GM19324 (cell line): ENCODE data around the gene IFT122.
"Not testable (repeated sequence)": the region's sequence is repeated elsewhere in the genome, so short reads cannot be mapped to it uniquely, and the experiment has no call there.

Source experiments
- ATAC-seq: cut with Tn5 transposase; IDR thresholded peaks from one replicate; pipeline ENCODE4 v1.9.1; 2021; ENCODE audit warnings: mild to moderate bottlenecking, moderate library complexity; ENCODE audit not compliant: unreplicated experiment, low FRiP score

The IFT122 gene

GRCh38 chr3:129470861-129471260 lies 30.8 kb downstream of the IFT122 start:
- ATAC-seq, result no peak

GRCh38 chr3:129473067-129473768 lies 33.2 kb downstream of the IFT122 start:
- no peak for ATAC-seq

- no peak for ATAC-seq
Measured at GRCh38 chr3:129473769-129474152, 33.7 kb downstream of the IFT122 start.

DNA sequence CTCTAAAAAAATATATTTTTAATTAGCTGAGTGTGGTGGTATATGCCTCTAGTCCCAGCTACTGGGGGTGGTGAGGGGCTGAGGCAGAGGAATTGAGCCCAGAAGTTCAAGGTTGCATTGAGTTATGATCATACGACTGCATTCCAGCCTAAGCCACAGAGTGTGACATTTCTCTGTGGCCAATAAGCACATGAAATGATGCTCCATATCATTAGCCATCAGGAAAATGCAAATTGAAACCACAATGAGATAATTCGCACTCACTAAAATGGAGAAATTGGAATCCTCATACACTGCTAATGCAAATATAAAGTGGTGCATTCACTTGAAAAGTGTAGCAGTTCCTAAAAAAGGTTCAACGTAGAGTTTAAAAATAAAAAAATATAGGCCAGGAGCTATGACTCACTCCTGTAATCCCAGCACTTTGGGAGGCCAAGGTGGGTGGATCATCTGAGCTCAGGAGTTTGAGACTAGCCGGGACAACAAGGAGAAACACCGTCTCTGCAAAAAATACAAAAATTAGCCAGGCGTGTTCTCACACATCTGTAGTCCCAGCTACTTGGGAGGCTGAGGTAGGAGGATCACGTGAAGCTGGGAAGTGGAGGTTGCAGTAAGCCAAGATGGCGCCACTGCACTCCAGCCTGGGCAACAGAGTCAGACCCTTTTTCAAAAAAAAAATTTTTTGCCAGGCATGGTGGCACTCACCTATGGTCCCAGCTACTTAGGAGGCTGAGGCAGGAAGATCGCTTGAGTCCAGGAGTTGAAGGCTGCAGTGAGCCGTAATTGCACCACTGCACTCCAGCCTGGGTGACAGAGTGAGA lies 35.2 kb downstream of the IFT122 start:
- ATAC-seq, result no peak

DNA sequence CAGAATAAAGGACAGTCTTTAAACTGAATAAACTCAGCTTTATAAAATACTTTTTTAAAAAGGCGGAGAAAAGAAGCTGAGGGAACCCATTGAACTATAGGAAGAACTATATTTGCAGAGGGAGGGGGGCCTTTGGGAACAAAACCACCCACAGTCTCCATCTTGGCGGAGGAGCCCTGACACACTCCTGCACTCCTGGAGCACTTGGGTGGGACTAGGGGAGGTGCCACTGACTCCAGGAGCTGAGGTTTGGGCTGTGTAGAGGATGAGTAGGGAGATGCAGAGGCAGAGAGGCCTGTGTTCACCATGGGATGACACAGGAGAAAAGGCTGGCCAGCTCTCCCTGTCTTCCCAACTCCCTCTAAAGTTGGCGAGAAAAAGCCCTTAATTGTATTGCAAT lies 35.8 kb downstream of the IFT122 start:
- ATAC-seq, result no peak

GRCh38 chr3:129476586-129476985 lies 36.6 kb downstream of the IFT122 start:
- ATAC-seq, result no peak

DNA sequence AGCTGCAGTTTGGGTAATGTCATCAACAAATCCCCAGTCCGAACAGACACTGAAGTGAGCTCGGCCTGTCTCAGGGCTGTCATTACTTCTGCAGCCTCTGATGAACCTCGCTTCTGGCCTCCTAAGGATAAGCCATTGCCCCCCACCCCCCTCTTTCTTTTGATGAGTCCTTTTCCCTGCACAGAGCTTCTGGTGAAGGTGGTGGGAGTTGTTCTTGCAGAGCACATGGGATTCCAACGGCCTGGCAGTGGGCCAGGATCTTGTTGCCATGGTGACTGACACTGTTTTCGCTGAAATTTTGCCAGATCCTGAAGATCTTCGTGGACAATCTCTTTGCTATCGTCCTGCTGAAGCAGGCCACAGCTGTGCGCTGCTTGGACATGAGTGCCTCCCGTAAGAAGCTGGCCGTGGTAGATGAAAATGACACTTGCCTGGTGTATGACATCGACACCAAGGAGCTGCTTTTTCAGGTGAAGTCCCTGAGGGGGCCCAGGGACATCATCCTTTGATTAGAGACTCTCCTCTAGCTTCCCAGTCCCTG lies 41.3 kb downstream of the IFT122 start:
- not testable (repeated sequence) for ATAC-seq

DNA sequence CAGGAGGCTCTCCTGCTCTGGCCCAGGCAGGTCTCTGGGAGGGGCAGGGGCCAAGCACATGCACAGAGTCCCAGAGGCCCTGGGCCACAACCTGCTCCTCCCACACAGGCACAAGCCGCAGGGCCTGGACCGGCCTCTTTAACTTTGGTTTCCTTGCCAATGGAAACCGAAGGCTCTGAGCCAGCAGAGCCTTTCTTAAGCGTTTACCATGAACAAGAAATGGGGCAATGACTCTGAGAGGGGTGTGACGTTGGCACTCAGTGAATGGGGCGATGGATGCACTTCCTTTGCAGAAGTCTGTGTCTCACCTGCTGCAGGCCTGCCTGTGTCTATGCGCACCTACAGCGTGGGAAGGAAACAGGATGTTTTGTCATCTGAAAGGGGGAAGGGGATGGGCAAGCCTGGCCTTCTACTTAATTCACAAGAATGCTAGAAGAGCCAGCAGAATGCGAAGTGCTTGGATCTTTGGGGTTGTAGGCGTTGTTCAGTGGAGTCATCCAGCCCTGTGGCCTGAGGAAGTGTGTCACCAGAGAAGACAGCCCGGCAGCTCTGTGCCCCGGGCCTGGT lies 41.8 kb downstream of the IFT122 start:
- no peak for ATAC-seq

DNA sequence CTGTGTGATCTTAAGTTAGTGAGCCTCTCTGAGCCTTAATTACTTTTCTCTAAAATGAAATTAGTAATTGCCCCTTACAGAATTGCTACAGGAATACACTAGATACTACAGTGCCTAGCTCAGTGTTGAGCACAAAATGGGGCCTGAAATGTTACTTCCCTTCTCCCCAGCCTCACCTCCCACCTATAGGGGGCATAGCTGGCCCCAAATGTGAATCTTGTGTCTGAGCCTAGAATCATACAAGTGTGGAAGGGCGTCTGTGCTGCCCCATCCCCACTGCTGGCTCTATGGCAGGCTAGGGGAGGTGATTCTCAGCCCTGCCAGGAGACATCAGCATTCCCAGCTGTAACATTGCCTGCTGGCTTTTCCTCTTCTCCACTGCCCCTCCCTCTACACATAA lies 42.7 kb downstream of the IFT122 start:
- ATAC-seq, result no peak

DNA sequence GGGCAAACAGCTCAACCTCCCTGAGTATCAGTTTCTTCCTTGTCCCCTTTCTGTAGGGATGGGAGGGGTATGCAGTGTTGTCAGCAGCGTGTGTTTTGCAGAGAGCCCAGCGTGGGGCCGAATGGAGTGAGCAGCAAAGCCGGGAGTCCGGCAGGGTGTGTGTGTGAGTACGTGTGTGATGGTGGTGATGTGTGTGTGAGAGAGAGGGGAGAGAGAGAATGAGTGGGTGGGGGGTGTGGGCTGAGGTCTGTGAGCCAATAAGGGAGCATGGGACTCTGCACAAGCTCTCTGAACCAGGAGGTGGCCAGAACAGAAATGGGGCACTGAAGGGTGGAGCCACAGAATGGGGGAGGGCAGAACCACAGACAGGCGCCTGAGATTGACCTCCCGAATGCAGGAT lies 43.8 kb downstream of the IFT122 start:
- ATAC-seq, result no peak

GRCh38 chr3:129485146-129485545 lies 45.1 kb downstream of the IFT122 start:
- ATAC-seq, result not testable (repeated sequence)

GRCh38 chr3:129485721-129486663 lies 46.0 kb downstream of the IFT122 start:
- ATAC-seq, result no peak

- ATAC-seq, result no peak
Measured at GRCh38 chr3:129486664-129487035, 46.6 kb downstream of the IFT122 start.

DNA sequence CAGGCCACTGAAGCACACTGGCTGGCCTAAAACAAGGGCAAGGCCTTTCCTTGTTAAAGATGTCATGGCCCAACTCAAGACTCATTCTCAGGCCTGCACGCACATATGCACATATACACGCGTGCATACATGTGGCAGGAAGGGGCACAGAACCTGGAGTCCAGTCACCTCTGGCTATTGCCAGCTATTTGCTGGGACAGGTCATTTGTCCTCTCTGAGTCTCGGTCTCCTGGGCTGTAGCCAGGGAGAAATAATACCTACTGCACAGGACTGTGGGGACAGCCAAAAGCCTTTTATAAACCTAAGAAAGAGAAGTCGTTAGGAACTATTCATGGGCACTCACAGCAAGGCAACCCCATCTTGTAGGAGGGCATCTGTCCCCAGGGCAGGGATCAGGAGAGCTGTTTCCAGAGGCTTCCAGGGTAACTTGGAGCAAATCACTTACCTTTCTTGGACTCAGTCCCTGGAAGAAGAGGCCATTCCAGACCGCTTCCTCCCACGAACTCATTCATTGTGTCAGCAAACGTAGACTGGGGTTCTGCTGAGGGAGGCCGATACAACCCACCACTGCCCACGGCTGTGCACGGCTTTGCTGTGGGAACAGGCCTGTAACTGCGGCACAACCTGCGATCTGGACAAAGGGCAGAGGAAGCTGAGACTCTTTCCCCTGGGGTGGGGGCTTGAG lies 47.3 kb downstream of the IFT122 start:
- ATAC-seq, result no peak

GRCh38 chr3:129487868-129488335 lies 47.9 kb downstream of the IFT122 start:
- not testable (repeated sequence) for ATAC-seq

DNA sequence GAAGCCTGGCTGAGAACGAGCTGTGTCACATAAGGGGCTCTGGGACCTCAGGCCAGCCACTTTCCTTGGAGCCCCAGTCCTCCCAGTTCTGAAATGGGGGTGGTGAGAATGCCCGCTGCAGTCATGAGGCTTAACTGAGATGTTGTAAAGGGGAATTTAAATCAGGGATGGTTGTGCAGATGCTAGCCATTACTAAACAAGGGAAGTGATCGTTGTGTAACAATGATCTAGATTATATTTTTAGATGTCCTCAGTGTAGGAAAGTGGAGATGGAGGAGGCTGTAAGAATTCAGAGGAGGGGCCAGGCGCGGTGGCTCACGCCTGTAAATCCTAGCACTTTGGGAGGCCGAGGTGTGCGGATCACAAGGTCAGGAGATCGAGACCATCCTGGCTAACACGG lies 49.2 kb downstream of the IFT122 start:
- ATAC-seq, result not testable (repeated sequence)

- ATAC-seq, result peak; percentile 50
Measured at GRCh38 chr3:129490273-129490675, 50.2 kb downstream of the IFT122 start.

- not testable (repeated sequence) for ATAC-seq
Measured at GRCh38 chr3:129491077-129491476, 51.1 kb downstream of the IFT122 start.

DNA sequence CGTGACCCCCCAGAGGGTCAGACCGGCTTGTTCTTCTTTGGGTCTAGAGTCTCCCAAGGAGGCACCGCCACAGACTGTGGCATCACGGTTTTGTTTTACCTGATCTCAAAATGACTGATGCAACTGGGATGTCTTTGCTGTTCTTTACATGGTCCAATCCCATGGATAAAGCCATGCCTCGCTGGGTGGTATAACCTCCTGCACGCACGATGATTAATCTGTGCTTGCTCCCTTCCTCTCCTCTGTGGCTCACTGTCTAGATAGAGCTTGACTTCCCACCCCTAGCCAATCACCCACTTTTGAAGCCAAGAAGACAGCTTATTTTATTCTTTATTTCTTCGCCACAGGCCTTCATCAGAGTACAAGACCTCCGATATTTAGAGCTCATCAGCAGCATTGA lies 51.8 kb downstream of the IFT122 start:
- no peak for ATAC-seq

- no peak for ATAC-seq
Measured at GRCh38 chr3:129492691-129493090, 52.7 kb downstream of the IFT122 start.
